ENCODE measurements around the gene ZHX3. TPM values are rescaled to one million over a fixed set of nuclear protein-coding genes. Genes with fewer than 3 reads are reported as not detected.

The ZHX3 gene
- polyA plus RNA-seq, 3 donors, result 0.58 to 3.2 (median 1.1) TPM

- H3K4me2 ChIP-seq (replicated peaks; ENCODE audit: extremely low read depth, low read length, poor library complexity, severe bottlenecking), result no peak overlapping the region
- no peak overlapping the region for H3K9ac ChIP-seq (ENCODE audit: insufficient read depth, low read length, poor library complexity, severe bottlenecking)
- no peak overlapping the region for H3K4me3 Mint-ChIP-seq
- 50% methylated on average over 1 of the region's 1 CpG for WGBS (ENCODE audit: insufficient coverage)
- H3K27me3 Mint-ChIP-seq (ENCODE audit: low read depth in 3 of 3), result peaks cover 32 to 53% (median 36%) of the 10 kb centered on the region in 3 donors
- H3K4me1 Mint-ChIP-seq, result peaks cover 11% of the 10 kb centered on the region
- no peak overlapping the region for H3K4me3 ChIP-seq (replicated peaks in 1 of 3; ENCODE audit: low read depth in 2 of 3, low read length in 3 of 3)
- no peaks in the 10 kb centered on the region for H3K36me3 ChIP-seq (replicated peaks in 1 of 2; ENCODE audit: control insufficient read depth in 1 of 2, insufficient read depth in 2 of 2, low read length in 2 of 2)
- H4K20me1 ChIP-seq (ENCODE audit: insufficient read depth, low read length), result no peaks in the 10 kb centered on the region
- peaks cover 5 to 24% of the 10 kb centered on the region in 2 donors for H3K27me3 ChIP-seq (ENCODE audit: control insufficient read depth in 2 of 2, insufficient read depth in 2 of 2, low read length in 2 of 2)
- DNase-seq, result no peak
- peaks cover 0 to 2% (median 0%) of the 10 kb centered on the region in 7 donors for H3K9me3 Mint-ChIP-seq
- H3K79me2 ChIP-seq (ENCODE audit: insufficient read depth, low read length), result no peaks in the 10 kb centered on the region
- no peak overlapping the region for H3K27ac ChIP-seq (ENCODE audit: low read depth in 1 of 2, low read length in 2 of 2)
- H3K4me1 ChIP-seq (ENCODE audit: control insufficient read depth in 1 of 2, insufficient read depth in 2 of 2, low read length in 2 of 2), result peaks cover 9% of the 10 kb centered on the region in 2 donors
- peaks cover 0 to 2% of the 10 kb centered on the region in 2 donors for H3K36me3 Mint-ChIP-seq
- H2AFZ ChIP-seq (ENCODE audit: insufficient read depth, low read depth, low read length, poor library complexity, severe bottlenecking), result no peak overlapping the region
- intact Hi-C loops (cut with micrococcal nuclease), result no loop called here
- H3K27ac Mint-ChIP-seq, result no peak overlapping the region
- TF ChIP-seq CTCF (IDR thresholded peaks at IDR 0.05), result no peak
- no peaks in the 10 kb centered on the region for H3K9me3 ChIP-seq (replicated peaks in 1 of 2; ENCODE audit: control insufficient read depth in 1 of 2, insufficient read depth in 1 of 2, low read length in 2 of 2)
Measured at GRCh38 chr20:41335591-41335990, 18.1 kb upstream of the ZHX3 start.

DNA sequence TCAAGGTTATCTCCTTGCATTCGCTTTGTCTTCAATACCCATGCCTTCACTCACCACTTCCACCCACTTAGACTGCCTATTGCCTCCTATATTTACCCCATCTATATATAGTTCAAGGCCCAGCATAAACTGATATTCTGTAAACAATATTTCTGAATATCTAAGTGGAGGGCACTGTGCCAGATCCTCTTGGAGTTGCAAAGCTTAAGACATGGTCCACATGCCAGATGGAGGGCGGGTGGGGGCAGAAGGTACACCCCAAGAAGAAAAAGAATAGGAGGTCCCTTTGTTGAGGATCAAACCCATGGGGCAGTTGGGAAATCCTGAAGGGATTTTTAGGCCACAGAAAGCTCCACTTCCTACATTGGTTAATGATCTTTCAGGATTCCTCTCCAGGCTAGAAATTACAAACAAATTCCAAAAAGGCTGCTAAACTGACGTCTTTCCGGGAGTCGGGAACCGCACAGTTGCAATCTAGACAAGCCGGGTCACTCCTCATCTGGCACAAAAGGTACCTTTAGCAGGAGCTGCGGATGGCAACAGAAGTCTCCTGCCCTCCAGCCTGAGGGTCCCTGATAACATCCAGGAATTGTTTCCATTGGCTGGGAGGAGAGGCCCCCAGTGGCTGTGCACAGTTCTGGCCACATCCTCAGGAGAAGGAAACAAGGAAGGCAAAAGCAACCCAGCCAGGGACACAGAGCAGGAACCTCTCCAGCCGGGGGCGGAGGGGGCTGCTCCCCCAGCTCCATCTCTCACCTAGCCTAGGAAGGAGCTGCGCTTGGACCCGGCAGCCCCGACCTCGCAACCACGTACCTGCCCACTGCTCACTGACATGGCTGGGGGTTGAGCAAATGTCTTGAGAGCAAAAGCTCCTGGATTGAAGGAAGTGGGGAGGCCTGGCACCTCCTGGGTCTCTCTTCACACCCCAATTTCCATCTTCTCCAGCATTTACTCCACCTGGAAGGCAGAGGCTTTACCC is 17.2 kb upstream of the ZHX3 start:
- H3K4me3 Mint-ChIP-seq, result no peak overlapping the region
- DNase-seq, result no peak

More for the DNA sequence above, 17.2 kb upstream of the ZHX3 start:
- H3K4me2 ChIP-seq (replicated peaks; ENCODE audit: extremely low read depth, low read length, poor library complexity, severe bottlenecking), result no peak overlapping the region
- Mint-ChIP-seq H3K4me1 (peaks cover 10% of the 10 kb centered on the region), H3K9me3 (peaks cover 0 to 2% (median 0%) of the 10 kb centered on the region in 7 donors), H3K36me3 (peaks cover 0 to 2% of the 10 kb centered on the region in 2 donors), H3K27ac (no peak overlapping the region), H3K27me3 (ENCODE audit: low read depth in 3 of 3) (peaks cover 25 to 50% (median 32%) of the 10 kb centered on the region in 3 donors)
- intact Hi-C loops (cut with micrococcal nuclease), result no loop called here
- H3K9ac ChIP-seq (ENCODE audit: insufficient read depth, low read length, poor library complexity, severe bottlenecking), result no peak overlapping the region
- no peak overlapping the region for H3K27ac ChIP-seq (ENCODE audit: low read depth in 1 of 2, low read length in 2 of 2)
- 91% methylated on average over 7 of the region's 15 CpGs for WGBS (ENCODE audit: insufficient coverage)
- no peak overlapping the region for H3K4me3 ChIP-seq (replicated peaks in 1 of 3; ENCODE audit: low read depth in 2 of 3, low read length in 3 of 3)
- no peak overlapping the region for H2AFZ ChIP-seq (ENCODE audit: insufficient read depth, low read depth, low read length, poor library complexity, severe bottlenecking)
- no peaks in the 10 kb centered on the region for H4K20me1 ChIP-seq (ENCODE audit: insufficient read depth, low read length)
- H3K27me3 ChIP-seq (ENCODE audit: control insufficient read depth in 2 of 2, insufficient read depth in 2 of 2, low read length in 2 of 2), result peaks cover 5 to 23% of the 10 kb centered on the region in 2 donors
- no peak for TF ChIP-seq CTCF (IDR thresholded peaks at IDR 0.05)
- peaks cover 6 to 8% of the 10 kb centered on the region in 2 donors for H3K4me1 ChIP-seq (ENCODE audit: control insufficient read depth in 1 of 2, insufficient read depth in 2 of 2, low read length in 2 of 2)
- no peaks in the 10 kb centered on the region for H3K79me2 ChIP-seq (ENCODE audit: insufficient read depth, low read length)
- no peaks in the 10 kb centered on the region for H3K9me3 ChIP-seq (replicated peaks in 1 of 2; ENCODE audit: control insufficient read depth in 1 of 2, insufficient read depth in 1 of 2, low read length in 2 of 2)
- no peaks in the 10 kb centered on the region for H3K36me3 ChIP-seq (replicated peaks in 1 of 2; ENCODE audit: control insufficient read depth in 1 of 2, insufficient read depth in 2 of 2, low read length in 2 of 2)

All from CD14-positive monocyte (primary cell).